HepG2 (cell line): ENCODE data around the gene ANO3. TPM values are rescaled to one million over a fixed set of nuclear protein-coding genes. Genes with fewer than 3 reads are reported as not detected.
A peak's percentile ranks its signal among the peaks of the same experiment; 100 is the strongest.
"Not testable (repeated sequence)": the region's sequence is repeated elsewhere in the genome, so short reads cannot be mapped to it uniquely, and the experiment has no call there.

Source experiments
- ATAC-seq: fragments of 200-7000 bp; cut with Tn5 transposase; 3 replicates; pipeline ENCODE4 v1.9.1; 2020; ENCODE audit warnings: mild to moderate bottlenecking, moderate library complexity
- BruUV-seq: library from RNA; stranded (reverse); fragments of 400-500 nt; replicated peaks from 2 replicates; lab custom pipeline; 2021; lab: Mats Ljungman, UMichigan
- CTCF ChIA-PET: fragments of 300-600 bp; formaldehyde crosslinking; extraction: SDS; loops from one replicate; lab custom pipeline; 2021; ENCODE audit warnings: low total read pairs, inconsistent platforms, low intra/inter-chr PET ratio; lab: Yijun Ruan, JAX
- POLR2A ChIA-PET: fragments of 350-600 bp; sonication (Branson Sonifier 250); formaldehyde crosslinking; loops from one replicate; lab custom pipeline; 2020; ENCODE audit warnings: antibody characterized with exemption, inconsistent platforms; lab: Yijun Ruan, JAX
- DNase-seq: peaks from one replicate; pipeline ENCODE4 v3.0.0-alpha.2; 2015; ENCODE audit warnings: low spot score
- FAIRE-seq: peaks from 3 replicates; lab custom pipeline; 2011; peaks lifted over from hg19 to GRCh38; lab: Jason Lieb, UNC
- H2AFZ ChIP-seq: one replicate; pipeline ENCODE4 v1.6.1; 2011; ENCODE audit warnings: low read length, inconsistent platforms
- H3K27ac ChIP-seq: fragments of 300-600 bp; 3 replicates; pipeline ENCODE4 v1.8.0; 2011; ENCODE audit warnings: mixed run types, mild to moderate bottlenecking, mixed read lengths, low read length, inconsistent platforms; ENCODE audit not compliant: insufficient read depth; ENCODE audit errors: extremely low read length
- H3K27me3 ChIP-seq, 2 experiments: fragments of 200-600 bp in 1 of 2; 2 replicates in 1 of 2; 3 replicates in 1 of 2; pipeline versions ENCODE4 v1.6.0 to v1.8.0; 2011; ENCODE audit warnings: low read length in 2 of 2, mild to moderate bottlenecking in 2 of 2, moderate library complexity in 2 of 2, inconsistent platforms in 1 of 2; ENCODE audit not compliant: insufficient read depth in 2 of 2, control insufficient read depth in 1 of 2
- H3K36me3 ChIP-seq, 2 experiments: fragments of 200-600 bp in 1 of 2; replicated peaks in 1 of 2; 2 replicates in 1 of 2; 3 replicates in 1 of 2; pipeline versions ENCODE4 v1.5.1 to v1.8.0; 2011; ENCODE audit warnings: low read length in 2 of 2, inconsistent platforms in 1 of 2; ENCODE audit not compliant: insufficient read depth in 2 of 2, control insufficient read depth in 1 of 2
- H3K4me1 ChIP-seq: 2 replicates; pipeline ENCODE4 v1.5.1; 2012; ENCODE audit warnings: low read length, inconsistent platforms; ENCODE audit not compliant: insufficient read depth
- H3K4me2 ChIP-seq: 2 replicates; pipeline ENCODE4 v1.6.0; 2011; ENCODE audit warnings: low read depth, low read length, inconsistent platforms
- H3K4me3 ChIP-seq, 3 experiments: fragments of 200-600 bp in 1 of 3; sonication (generic), shearing (Covaris generic) in 1 of 3; replicated peaks in 1 of 3; 2 replicates each; pipeline ENCODE4 v1.5.1; 2011 to 2016; ENCODE audit warnings: low read length in 3 of 3, inconsistent platforms in 2 of 3, low read depth in 2 of 3, mild to moderate bottlenecking in 2 of 3, control low read depth in 1 of 3, mixed read lengths in 1 of 3; ENCODE audit not compliant: insufficient read depth in 1 of 3
- H3K79me2 ChIP-seq: one replicate; pipeline ENCODE4 v1.6.1; 2011; ENCODE audit warnings: low read length, inconsistent platforms; ENCODE audit not compliant: insufficient read depth
- H3K9ac ChIP-seq: 2 replicates; pipeline ENCODE4 v1.6.0; 2011; ENCODE audit warnings: mild to moderate bottlenecking, low read depth, low read length, inconsistent platforms; ENCODE audit not compliant: insufficient read depth
- H3K9me3 ChIP-seq: 2 replicates; pipeline ENCODE4 v1.5.1; 2012; ENCODE audit warnings: mild to moderate bottlenecking, low read length
- H4K20me1 ChIP-seq: 2 replicates; pipeline ENCODE4 v1.6.0; 2011; ENCODE audit warnings: inconsistent platforms, mild to moderate bottlenecking, low read length, moderate library complexity; ENCODE audit not compliant: insufficient read depth
- ARID5B ChIP-seq: IDR thresholded peaks from 2 replicates; pipeline ENCODE4 v1.4.0; 2020; ENCODE audit warnings: mild to moderate bottlenecking, missing genetic modification reagents
- BCL6 ChIP-seq: IDR thresholded peaks from 2 replicates; pipeline ENCODE4 v1.6.1; 2016; ENCODE audit warnings: missing genetic modification reagents, missing compliant biosample characterization
- BRD4 ChIP-seq: sonication (generic); formaldehyde crosslinking; IDR thresholded peaks from 2 replicates; pipeline ENCODE4 v1.4.0; 2020; ENCODE audit warnings: missing genetic modification reagents
- HOXA3 ChIP-seq: sonication (generic); formaldehyde crosslinking; IDR thresholded peaks from 2 replicates; pipeline ENCODE4 v1.5.0; 2020; ENCODE audit warnings: missing genetic modification reagents
- KAT8 ChIP-seq: IDR thresholded peaks from 2 replicates; pipeline ENCODE4 v1.6.1; 2016; ENCODE audit warnings: missing genetic modification reagents, missing compliant biosample characterization
- KMT2A ChIP-seq: sonication (generic); formaldehyde crosslinking; IDR thresholded peaks from 2 replicates; pipeline ENCODE4 v1.4.0; 2020; ENCODE audit warnings: missing genetic modification reagents
- PHF21A ChIP-seq: sonication (generic); formaldehyde crosslinking; IDR thresholded peaks from 2 replicates; pipeline ENCODE4 v1.5.0; 2020; ENCODE audit warnings: mild to moderate bottlenecking, missing genetic modification reagents
- SNAPC5 ChIP-seq: sonication (generic); formaldehyde crosslinking; IDR thresholded peaks from 2 replicates; pipeline ENCODE4 v1.8.1; 2023; ENCODE audit warnings: mild to moderate bottlenecking, missing genetic modification reagents, borderline replicate concordance
- SP4 ChIP-seq: sonication (generic); formaldehyde crosslinking; IDR thresholded peaks from 2 replicates; pipeline ENCODE4 v1.8.1; 2023; ENCODE audit warnings: mild to moderate bottlenecking, missing genetic modification reagents
- TOPORS ChIP-seq: sonication (generic); formaldehyde crosslinking; IDR thresholded peaks from 2 replicates; pipeline ENCODE4 v1.8.0; 2023; ENCODE audit warnings: mild to moderate bottlenecking, missing genetic modification reagents
- YY1 ChIP-seq: IDR thresholded peaks from 2 replicates; pipeline ENCODE4 v1.6.1; 2011; ENCODE audit warnings: low read length, low read depth, moderate library complexity, mild to moderate bottlenecking; ENCODE audit not compliant: insufficient read depth, insufficient replicate concordance
- ZFX ChIP-seq: sonication (generic); formaldehyde crosslinking; IDR thresholded peaks from 2 replicates; pipeline ENCODE4 v1.4.0; 2020; ENCODE audit warnings: mild to moderate bottlenecking, low read depth, missing genetic modification reagents, moderate library complexity
- ZHX1 ChIP-seq: sonication (generic); formaldehyde crosslinking; IDR thresholded peaks from 2 replicates; pipeline ENCODE4 v1.8.1; 2022; ENCODE audit warnings: low read depth, mild to moderate bottlenecking, missing genetic modification reagents
- ZNF292 ChIP-seq: sonication (generic); formaldehyde crosslinking; IDR thresholded peaks from 2 replicates; pipeline ENCODE4 v1.8.1; 2022; ENCODE audit warnings: mild to moderate bottlenecking, low read depth, missing genetic modification reagents, borderline replicate concordance
- ZNF644 ChIP-seq: IDR thresholded peaks from 2 replicates; pipeline ENCODE4 v1.6.1; 2016; ENCODE audit warnings: low read depth
- ZSCAN9 ChIP-seq: IDR thresholded peaks from 2 replicates; pipeline ENCODE4 v1.6.1; 2016; ENCODE audit warnings: borderline replicate concordance
- WGBS: methylation state at CpG from one replicate; pipeline ENCODE4 v1.1.6; 2017; ENCODE audit warnings: low lambda C conversion rate; 5-methylcytosine and 5-hydroxymethylcytosine counted together
- in situ Hi-C: cut with HindIII; loops from 2 replicates; pipeline ENCODE4 v1.10.0; 2017; ENCODE audit warnings: low pct_unique_long_range_greater_than_20kb; ENCODE audit not compliant: extremely low pct_ligation_motif_present
- intact Hi-C: fragments of 100-400 bp; cut with micrococcal nuclease; formaldehyde crosslinking; loops from one replicate; pipeline ENCODE4 v1.10.0; 2022; ENCODE audit not compliant: unreplicated experiment
- polyA plus RNA-seq, 8 experiments: library from polyadenylated mRNA; depleted of rRNA in 3 of 8; stranded (reverse) in 7 of 8; unstranded in 1 of 8; fragments of >200 nt; fragmentation: Illumina TruSeq in 4 of 8; extraction: Trizol in 4 of 8; gene quantifications; 2 replicates each; pipeline versions ENCODE4 v1.2.1 to v1.2.3, GENCODE V29; 2011 to 2016; ENCODE audit warnings: low read depth in 4 of 8, missing spikeins in 1 of 8, mixed read lengths in 1 of 8; ENCODE audit not compliant: insufficient read depth in 1 of 8
- total RNA-seq, 5 experiments: library from RNA; depleted of rRNA; stranded (reverse); fragments of >200 nt; fragmentation: Illumina TruSeq; extraction: Trizol; gene quantifications; 2 replicates each; pipeline ENCODE4 v1.2.3, GENCODE V29; 2016; ENCODE audit warnings: low read depth in 1 of 5

The ANO3 gene
- total and polyA plus RNA-seq, 2 of the 13 experiments (the other 11 are each of a cell fraction or from before 2014, with no cell fraction given) = 0.17 to 0.44 TPM

DNA sequence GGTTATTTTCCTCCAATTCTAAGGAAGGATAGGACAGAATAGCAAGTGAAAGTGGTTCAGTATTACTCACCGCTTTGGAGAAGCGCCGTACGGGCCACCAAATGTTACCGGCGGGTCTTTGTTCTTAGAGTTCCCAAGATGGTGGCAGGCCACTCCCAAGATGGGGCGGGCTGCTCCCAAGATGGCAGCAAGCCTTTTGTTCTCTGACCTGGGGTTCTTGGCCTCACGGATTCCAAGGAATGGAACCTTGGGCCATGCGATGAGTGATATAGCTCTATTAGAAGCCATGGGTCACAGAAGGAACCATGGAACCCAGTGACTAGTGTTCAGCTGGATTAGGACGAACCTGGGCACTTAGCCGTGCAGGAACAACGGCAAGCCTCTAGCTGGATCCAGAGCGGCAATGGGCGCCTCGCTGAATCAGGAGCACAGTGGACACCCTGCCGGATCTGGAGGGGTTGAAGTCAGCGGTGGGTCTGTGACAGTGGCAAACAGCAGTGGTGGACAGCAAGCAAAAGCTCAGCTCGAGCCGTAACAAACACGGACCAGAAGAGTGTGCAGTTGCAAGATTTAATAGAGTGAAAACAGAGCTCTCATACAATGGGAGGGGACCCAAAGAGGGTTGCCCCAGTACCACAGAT, 265.2 kb downstream of the ANO3 start:
- H3K79me2 ChIP-seq, H4K20me1 ChIP-seq, H3K27me3 ChIP-seq, BruUV-seq, in situ Hi-C loops, H3K9me3 ChIP-seq, H3K4me1 ChIP-seq, intact Hi-C loops, CTCF ChIA-PET, FAIRE-seq, H3K36me3 ChIP-seq: not testable (repeated sequence)
- DNase-seq = peak; percentile 12
- POLR2A ChIA-PET = interaction anchor here (0.7 to 1.4 kb wide), 3 partner anchors 9 to 910 kb away, joined by 3 to 4 read pairs (median 4); partner anchors contain the start of gene LIN7C
- Histone ChIP-seq H2AFZ (peak overlapping the region; percentile 78), H3K27ac (peak overlapping the region; percentile 61), H3K4me3 (peak overlapping the region; percentile 58 to 68 (median 63)), H3K9ac (peak overlapping the region; percentile 69), H3K4me2 (peak overlapping the region; percentile 69)
- peak; percentile 93 for ATAC-seq
- 35% methylated on average over 17 of the region's 20 CpGs for WGBS
- TF ChIP-seq ARID5B (CRISPR knock-in tag) (0 out of 2 replicates have a peak, but pooled peaks have one; percentile 19), YY1 (peak; percentile 88), BCL6 (CRISPR knock-in tag) (0 out of 2 replicates have a peak, but pooled peaks have one; percentile 7), TOPORS (CRISPR knock-in tag) (0 out of 2 replicates have a peak, but pooled peaks have one; percentile 48), PHF21A (CRISPR knock-in tag) (0 out of 2 replicates have a peak, but pooled peaks have one; percentile 28), BRD4 (CRISPR knock-in tag) (0 out of 2 replicates have a peak, but pooled peaks have one; percentile 26), ZFX (0 out of 2 replicates have a peak, but pooled peaks have one; percentile 12), ZHX1 (CRISPR knock-in tag) (0 out of 2 replicates have a peak, but pooled peaks have one; percentile 54), HOXA3 (CRISPR knock-in tag) (peak; percentile 86), ZNF292 (peak; percentile 32; the same call in 1 of the 2 replicates), KAT8 (CRISPR knock-in tag) (0 out of 2 replicates have a peak, but pooled peaks have one; percentile 47), SP4 (peak; percentile 41; the same call in 1 of the 2 replicates), ZSCAN9 (CRISPR knock-in tag) (0 out of 2 replicates have a peak, but pooled peaks have one; percentile 24), ZNF644 (CRISPR knock-in tag) (peak; percentile 82), KMT2A (CRISPR knock-in tag) (peak; percentile 47; the same call in 1 of the 2 replicates), SNAPC5 (0 out of 2 replicates have a peak, but pooled peaks have one; percentile 31)
